ENCODE data around the gene RPL38.

The RPL38 gene

GRCh38 chr17:74210191-74211140 is 7.0 kb downstream of the RPL38 start:
- DNase-seq (ENCODE audit: low spot score), result peak; percentile 66

- DNase-seq (ENCODE audit: low spot score), result peak; percentile 52
Measured at GRCh38 chr17:74211141-74211911, 7.8 kb downstream of the RPL38 start.

GRCh38 chr17:74211912-74212208 is 8.4 kb downstream of the RPL38 start:
- DNase-seq (ENCODE audit: low spot score), result peak; percentile 35

GRCh38 chr17:74212209-74212912 is 8.9 kb downstream of the RPL38 start:
- no peak for DNase-seq (ENCODE audit: low spot score)

- peak; percentile 71 for DNase-seq (ENCODE audit: low spot score)
Measured at GRCh38 chr17:74212913-74213791, 9.7 kb downstream of the RPL38 start, which contains the start of gene TTYH2. TTYH2 (plus strand) TSS chr17:74213571; CDS start chr17:74213588, 17 bp downstream.

- no peak for DNase-seq (ENCODE audit: low spot score)
Measured at GRCh38 chr17:74213861-74214391, 10.4 kb downstream of the RPL38 start.

GRCh38 chr17:74214484-74215341 is 11.2 kb downstream of the RPL38 start:
- no peak for DNase-seq (ENCODE audit: low spot score)

GRCh38 chr17:74215342-74215727 is 11.9 kb downstream of the RPL38 start:
- DNase-seq (ENCODE audit: low spot score), result no peak

GRCh38 chr17:74216505-74216904 is 13.0 kb downstream of the RPL38 start:
- no peak for DNase-seq (ENCODE audit: low spot score)

- DNase-seq (ENCODE audit: low spot score), result no peak
Measured at GRCh38 chr17:74217037-74217730, 13.7 kb downstream of the RPL38 start.

- no peak for DNase-seq (ENCODE audit: low spot score)
Measured at GRCh38 chr17:74217888-74218287, 14.4 kb downstream of the RPL38 start.

GRCh38 chr17:74218436-74218835 is 15.0 kb downstream of the RPL38 start:
- no peak for DNase-seq (ENCODE audit: low spot score)

- no peak for DNase-seq (ENCODE audit: low spot score)
Measured at GRCh38 chr17:74219576-74220133, 16.2 kb downstream of the RPL38 start.

GRCh38 chr17:74220219-74220618 is 16.7 kb downstream of the RPL38 start:
- no peak for DNase-seq (ENCODE audit: low spot score)

- peak; percentile 90 for DNase-seq (ENCODE audit: low spot score)
Measured at GRCh38 chr17:74220946-74221818, 17.7 kb downstream of the RPL38 start.

- DNase-seq (ENCODE audit: low spot score), result no peak
Measured at GRCh38 chr17:74222399-74222798, 18.9 kb downstream of the RPL38 start.

GRCh38 chr17:74223901-74224300 is 20.4 kb downstream of the RPL38 start:
- no peak for DNase-seq (ENCODE audit: low spot score)
